Suprapubic skin (tissue), 4 donors: Measurements from ENCODE around the gene UBQLN4. TPM values are rescaled to one million over a fixed set of nuclear protein-coding genes. Genes with fewer than 3 reads are reported as not detected.
"Not testable (repeated sequence)": the region's sequence is repeated elsewhere in the genome, so short reads cannot be mapped to it uniquely, and the experiment has no call there.

Source experiments
- DNase-seq, 2 donors: peaks; one replicate each; pipeline ENCODE4 v3.0.0-alpha.2; 2019; ENCODE audit warnings: low spot score in 2 of 2
- H3K27ac ChIP-seq: fragments of 200-600 bp; sonication (generic); one replicate; pipeline ENCODE4 v1.5.1; 2019
- H3K27me3 ChIP-seq: fragments of 200-600 bp; sonication (generic); one replicate; pipeline ENCODE4 v1.5.1; 2019
- H3K36me3 ChIP-seq: fragments of 200-600 bp; sonication (generic); one replicate; pipeline ENCODE4 v1.5.1; 2019
- H3K4me1 ChIP-seq: fragments of 200-600 bp; sonication (generic); one replicate; pipeline ENCODE4 v1.5.1; 2019
- H3K4me3 ChIP-seq: fragments of 200-600 bp; sonication (generic); one replicate; pipeline ENCODE4 v1.5.1; 2019; ENCODE audit warnings: mild to moderate bottlenecking
- H3K9me3 ChIP-seq: fragments of 200-600 bp; sonication (generic); one replicate; pipeline ENCODE4 v1.5.1; 2019
- EP300 ChIP-seq: sonication (generic); formaldehyde crosslinking; IDR thresholded peaks from one replicate; pipeline ENCODE4 v1.6.1; 2017; ENCODE audit warnings: antibody characterized with exemption
- POLR2A ChIP-seq, 2 donors: fragments of 450-650 bp; IDR thresholded peaks; one replicate each; pipeline ENCODE4 v1.6.1; 2017; ENCODE audit warnings: antibody characterized with exemption in 2 of 2, mild to moderate bottlenecking in 2 of 2, moderate library complexity in 2 of 2
- POLR2AphosphoS5 ChIP-seq, 3 donors: sonication (generic); formaldehyde crosslinking; IDR thresholded peaks; one replicate each; pipeline ENCODE4 v1.6.1; 2017; ENCODE audit warnings: antibody characterized with exemption in 3 of 3
- WGBS: methylation state at CpG from one replicate; pipeline ENCODE4 v1.1.5; 2018; 5-methylcytosine and 5-hydroxymethylcytosine counted together
- total RNA-seq, 4 donors: library from RNA; depleted of rRNA; stranded (reverse); fragments of >200 nt; gene quantifications; one replicate each; pipeline ENCODE4 v1.1.0, GENCODE V29; 2016
- TF ChIP-seq, protein P1 (sequence below), 2 donors: fragments of 200-600 bp in 1 of 2; fragments of 450-650 bp in 1 of 2; sonication (generic) in 1 of 2; IDR thresholded peaks; one replicate each; pipeline ENCODE4 v1.5.1; 2016 to 2019; ENCODE audit warnings: antibody characterized with exemption in 2 of 2, mild to moderate bottlenecking in 1 of 2, moderate library complexity in 1 of 2

The UBQLN4 gene
- total RNA-seq, 4 donors from 2014 or later, result 32.7 to 42.7 (median 39.8) TPM

DNA sequence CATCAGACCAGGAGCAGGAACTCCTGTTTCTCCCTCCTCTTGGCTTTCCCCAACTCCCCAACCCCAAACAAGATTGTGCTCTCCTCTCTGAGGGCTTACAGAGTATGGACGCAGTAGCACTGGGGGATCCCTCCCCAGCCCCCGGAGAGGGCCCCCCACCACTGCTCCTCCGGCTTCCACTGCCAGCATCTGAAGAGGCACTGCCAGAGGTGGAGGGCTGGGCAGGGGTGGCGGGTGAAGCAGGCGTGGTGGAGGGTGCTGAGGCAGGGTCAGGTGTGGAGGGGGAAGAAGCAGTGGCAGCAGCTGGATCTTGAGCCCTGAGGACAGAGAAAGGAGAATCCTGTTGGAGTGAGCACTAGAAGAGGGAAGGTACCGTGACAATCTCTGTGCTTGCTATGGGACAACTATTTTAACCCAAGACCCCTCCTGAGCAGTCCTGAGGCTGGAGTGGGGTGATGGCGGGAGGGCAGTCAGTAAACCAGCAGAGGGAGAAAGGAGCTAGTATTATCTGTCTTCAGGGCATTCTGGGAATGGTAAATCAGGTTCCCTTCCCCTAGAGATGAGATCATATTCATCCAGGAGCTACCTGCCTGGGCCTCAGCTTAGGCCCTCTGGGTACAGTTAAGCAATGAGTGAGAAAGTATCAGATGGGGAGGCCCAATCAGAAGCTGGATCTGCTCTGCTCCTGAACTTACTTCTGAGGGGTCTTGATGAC lies 2.4 kb downstream of the UBQLN4 start:
- no peaks in the 10 kb centered on the region for H3K27me3 ChIP-seq
- peaks cover 22% of the 10 kb centered on the region for H3K36me3 ChIP-seq
- 86% methylated on average over 7 of the region's 7 CpGs for WGBS
- H3K4me1 ChIP-seq, result peaks cover 27% of the 10 kb centered on the region
- DNase-seq, result no peak
- no peak overlapping the region for H3K4me3 ChIP-seq
- no peaks in the 10 kb centered on the region for H3K9me3 ChIP-seq
- TF ChIP-seq, protein P1, sequence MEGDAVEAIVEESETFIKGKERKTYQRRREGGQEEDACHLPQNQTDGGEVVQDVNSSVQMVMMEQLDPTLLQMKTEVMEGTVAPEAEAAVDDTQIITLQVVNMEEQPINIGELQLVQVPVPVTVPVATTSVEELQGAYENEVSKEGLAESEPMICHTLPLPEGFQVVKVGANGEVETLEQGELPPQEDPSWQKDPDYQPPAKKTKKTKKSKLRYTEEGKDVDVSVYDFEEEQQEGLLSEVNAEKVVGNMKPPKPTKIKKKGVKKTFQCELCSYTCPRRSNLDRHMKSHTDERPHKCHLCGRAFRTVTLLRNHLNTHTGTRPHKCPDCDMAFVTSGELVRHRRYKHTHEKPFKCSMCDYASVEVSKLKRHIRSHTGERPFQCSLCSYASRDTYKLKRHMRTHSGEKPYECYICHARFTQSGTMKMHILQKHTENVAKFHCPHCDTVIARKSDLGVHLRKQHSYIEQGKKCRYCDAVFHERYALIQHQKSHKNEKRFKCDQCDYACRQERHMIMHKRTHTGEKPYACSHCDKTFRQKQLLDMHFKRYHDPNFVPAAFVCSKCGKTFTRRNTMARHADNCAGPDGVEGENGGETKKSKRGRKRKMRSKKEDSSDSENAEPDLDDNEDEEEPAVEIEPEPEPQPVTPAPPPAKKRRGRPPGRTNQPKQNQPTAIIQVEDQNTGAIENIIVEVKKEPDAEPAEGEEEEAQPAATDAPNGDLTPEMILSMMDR (IDR thresholded peaks at IDR 0.05), result no peak
- no peak for TF ChIP-seq EP300
- no peak for TF ChIP-seq POLR2AphosphoS5 (IDR thresholded peaks at IDR 0.05)
- TF ChIP-seq POLR2A (IDR thresholded peaks at IDR 0.05), result no peak
- H3K27ac ChIP-seq, result no peak overlapping the region

DNA sequence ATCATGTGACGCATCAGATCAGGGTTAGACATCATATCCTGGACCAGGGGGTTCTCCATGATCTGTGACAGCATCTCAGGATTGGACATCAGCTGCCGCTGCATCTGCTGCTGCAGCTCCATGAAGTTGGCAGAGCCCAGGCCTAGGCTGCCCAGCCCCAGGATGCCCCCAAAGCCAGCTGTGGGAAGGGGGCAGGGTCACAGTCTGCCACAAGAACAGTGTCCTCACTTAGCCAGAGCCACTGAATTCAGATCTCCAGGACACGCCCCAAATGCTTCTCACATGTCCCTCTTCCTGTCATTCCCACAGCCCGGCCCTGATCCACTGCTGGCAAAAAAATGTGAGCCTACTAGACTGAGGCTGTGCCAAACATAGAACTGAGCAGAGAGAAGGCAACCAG lies 3.2 kb downstream of the UBQLN4 start:
- peaks cover 19% of the 10 kb centered on the region for H3K4me1 ChIP-seq
- TF ChIP-seq, protein P1 (IDR thresholded peaks at IDR 0.05), result no peak
- TF ChIP-seq POLR2A (IDR thresholded peaks at IDR 0.05), result no peak
- no peak for TF ChIP-seq POLR2AphosphoS5 (IDR thresholded peaks at IDR 0.05)
- no peak for TF ChIP-seq EP300
- H3K27ac ChIP-seq, result no peak overlapping the region
- peaks cover 22% of the 10 kb centered on the region for H3K36me3 ChIP-seq
- no peak for DNase-seq
- WGBS, result 71% methylated on average over 3 of the region's 4 CpGs
- no peak overlapping the region for H3K4me3 ChIP-seq
- no peaks in the 10 kb centered on the region for H3K9me3 ChIP-seq
- no peaks in the 10 kb centered on the region for H3K27me3 ChIP-seq

DNA sequence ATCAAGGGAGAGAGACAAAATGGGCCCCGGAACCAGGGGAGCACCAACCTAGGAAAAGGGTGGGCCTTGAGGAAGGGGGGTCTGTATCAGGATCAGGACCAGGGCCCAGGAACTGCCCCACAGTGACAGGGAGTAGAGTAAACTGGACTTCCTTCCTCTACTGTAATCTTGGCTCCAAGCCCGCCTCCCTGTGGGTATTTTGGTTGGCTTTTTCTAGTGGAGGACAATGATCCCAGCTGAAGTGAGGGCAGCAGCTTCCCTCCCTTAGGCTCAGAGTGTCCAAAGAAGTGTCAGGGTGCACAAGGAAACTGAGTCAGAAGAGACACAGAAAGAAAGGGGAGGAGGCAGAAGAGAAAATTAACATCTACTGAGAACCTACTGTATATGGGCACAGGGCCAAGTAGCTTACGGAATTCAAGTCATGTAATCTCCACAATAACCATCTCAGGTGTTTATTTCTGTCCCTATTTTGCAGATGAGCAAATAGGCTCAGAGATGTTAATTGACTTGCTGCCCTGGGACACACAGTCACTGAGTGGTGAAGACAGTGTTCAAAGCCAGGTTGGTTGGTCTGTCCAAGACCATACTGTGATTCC lies 4.8 kb downstream of the UBQLN4 start:
- DNase-seq, result no peak
- no peak overlapping the region for H3K27ac ChIP-seq
- WGBS, result 78% methylated on average over 3 of the region's 3 CpGs
- no peak overlapping the region for H3K4me3 ChIP-seq
- TF ChIP-seq POLR2A (IDR thresholded peaks at IDR 0.05) (no peak), POLR2AphosphoS5 (IDR thresholded peaks at IDR 0.05) (no peak)
- TF ChIP-seq, protein P1 (IDR thresholded peaks at IDR 0.05), result no peak
- H3K4me1 ChIP-seq, result peaks cover 14% of the 10 kb centered on the region
- H3K27me3 ChIP-seq, result no peaks in the 10 kb centered on the region
- no peaks in the 10 kb centered on the region for H3K9me3 ChIP-seq
- H3K36me3 ChIP-seq, result peaks cover 35% of the 10 kb centered on the region

DNA sequence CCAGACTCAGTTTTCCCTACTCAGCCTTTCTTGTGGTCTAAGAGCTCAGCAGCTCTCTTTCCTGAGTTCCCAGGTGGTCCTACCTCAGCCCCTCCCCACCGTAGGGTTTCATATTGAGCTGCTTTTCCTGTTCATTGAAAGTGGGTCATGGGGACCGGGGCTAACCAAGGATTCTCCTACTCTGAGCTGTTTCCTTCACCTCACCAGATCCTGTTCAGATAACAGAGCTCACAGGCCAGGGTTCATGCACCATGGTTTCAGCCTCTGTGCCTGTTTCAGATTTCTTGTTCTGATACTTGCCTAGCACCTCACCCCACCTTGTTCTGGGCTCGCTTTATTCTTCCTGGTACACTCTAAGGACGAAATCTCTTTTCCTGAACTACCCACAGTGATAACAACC lies 8.5 kb downstream of the UBQLN4 start:
- WGBS, result 82% methylated on average over 4 of the region's 4 CpGs
- H3K36me3 ChIP-seq, result peaks cover 65% of the 10 kb centered on the region

DNA sequence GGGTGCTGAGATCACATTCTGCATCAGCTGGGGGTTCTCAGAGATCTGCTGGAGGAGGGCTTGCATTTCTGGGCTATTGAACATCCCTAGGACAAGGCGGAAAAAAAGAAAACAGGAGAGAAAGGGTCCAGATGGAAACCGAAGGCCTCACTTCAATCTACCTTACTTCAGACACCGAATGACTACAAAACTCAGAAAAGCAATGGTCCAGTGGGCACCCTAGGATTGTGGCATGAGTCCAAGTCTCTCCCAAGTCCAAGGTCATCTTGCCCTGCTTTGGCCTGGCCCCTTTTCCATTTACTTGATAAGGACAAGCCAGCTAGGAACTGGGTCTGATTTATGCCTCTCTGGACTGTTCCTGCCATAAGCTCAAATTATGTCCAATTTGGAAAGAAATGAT lies 10.8 kb downstream of the UBQLN4 start:
- H3K4me1 ChIP-seq, result no peaks in the 10 kb centered on the region
- no peak overlapping the region for H3K4me3 ChIP-seq
- H3K27me3 ChIP-seq, result no peaks in the 10 kb centered on the region
- no peak overlapping the region for H3K27ac ChIP-seq
- peaks cover 68% of the 10 kb centered on the region for H3K36me3 ChIP-seq
- no peak for DNase-seq
- TF ChIP-seq, protein P1 (IDR thresholded peaks at IDR 0.05), result no peak
- TF ChIP-seq POLR2AphosphoS5 (IDR thresholded peaks at IDR 0.05) (no peak), POLR2A (IDR thresholded peaks at IDR 0.05) (no peak), EP300 (no peak)
- H3K9me3 ChIP-seq, result no peaks in the 10 kb centered on the region
- WGBS, result 92% methylated on average over 3 of the region's 3 CpGs

More for the DNA sequence above, 8.5 kb downstream of the UBQLN4 start:
- H3K27ac ChIP-seq, result no peak overlapping the region
- H3K27me3 ChIP-seq, result no peaks in the 10 kb centered on the region
- H3K9me3 ChIP-seq, result no peaks in the 10 kb centered on the region
- TF ChIP-seq EP300 (no peak), POLR2AphosphoS5 (IDR thresholded peaks at IDR 0.05) (no peak), POLR2A (IDR thresholded peaks at IDR 0.05) (no peak)
- TF ChIP-seq, protein P1 (IDR thresholded peaks at IDR 0.05), result no peak
- no peak for DNase-seq
- H3K4me1 ChIP-seq, result no peaks in the 10 kb centered on the region
- no peak overlapping the region for H3K4me3 ChIP-seq

DNA sequence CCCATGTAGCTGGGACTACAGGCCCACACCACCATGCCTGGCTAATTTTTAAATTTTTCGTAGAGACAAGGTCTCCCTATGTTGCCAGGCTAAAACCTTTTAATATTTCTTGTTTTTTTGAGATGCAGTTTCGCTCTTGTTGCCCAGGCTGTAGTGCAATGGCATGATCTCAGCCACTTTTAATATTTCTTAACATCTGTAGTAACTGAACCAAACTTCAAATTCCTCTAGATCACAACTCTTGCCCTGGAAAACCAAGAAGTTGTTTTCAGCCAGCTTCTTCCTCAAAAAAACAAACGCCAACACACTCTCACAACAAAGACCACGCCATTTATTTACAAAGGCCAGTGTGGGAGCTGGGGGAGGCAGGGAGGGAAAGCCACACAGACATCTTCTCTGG lies 18.6 kb downstream of the UBQLN4 start:
- H3K4me1 ChIP-seq, H3K4me3 ChIP-seq, H3K27me3 ChIP-seq, H3K27ac ChIP-seq, H3K9me3 ChIP-seq, DNase-seq: not testable (repeated sequence)
- peaks cover 40% of the 10 kb centered on the region for H3K36me3 ChIP-seq
- WGBS, result 96% methylated on average over 4 of the region's 4 CpGs
